HG02870 (cell line): ENCODE results near the gene MTRFR.
"Not testable (repeated sequence)": the region's sequence is repeated elsewhere in the genome, so short reads cannot be mapped to it uniquely, and the experiment has no call there.

Source experiments
- ATAC-seq: cut with Tn5 transposase; IDR thresholded peaks from one replicate; pipeline ENCODE4 v1.9.1; 2021; ENCODE audit warnings: mild to moderate bottlenecking, moderate library complexity; ENCODE audit not compliant: unreplicated experiment

Gene MTRFR

GRCh38 chr12:123248996-123249741 is 15.9 kb downstream of the MTRFR start:
- ATAC-seq = not testable (repeated sequence)

- no peak for ATAC-seq
Measured at GRCh38 chr12:123250471-123251383, 17.5 kb downstream of the MTRFR start.

DNA sequence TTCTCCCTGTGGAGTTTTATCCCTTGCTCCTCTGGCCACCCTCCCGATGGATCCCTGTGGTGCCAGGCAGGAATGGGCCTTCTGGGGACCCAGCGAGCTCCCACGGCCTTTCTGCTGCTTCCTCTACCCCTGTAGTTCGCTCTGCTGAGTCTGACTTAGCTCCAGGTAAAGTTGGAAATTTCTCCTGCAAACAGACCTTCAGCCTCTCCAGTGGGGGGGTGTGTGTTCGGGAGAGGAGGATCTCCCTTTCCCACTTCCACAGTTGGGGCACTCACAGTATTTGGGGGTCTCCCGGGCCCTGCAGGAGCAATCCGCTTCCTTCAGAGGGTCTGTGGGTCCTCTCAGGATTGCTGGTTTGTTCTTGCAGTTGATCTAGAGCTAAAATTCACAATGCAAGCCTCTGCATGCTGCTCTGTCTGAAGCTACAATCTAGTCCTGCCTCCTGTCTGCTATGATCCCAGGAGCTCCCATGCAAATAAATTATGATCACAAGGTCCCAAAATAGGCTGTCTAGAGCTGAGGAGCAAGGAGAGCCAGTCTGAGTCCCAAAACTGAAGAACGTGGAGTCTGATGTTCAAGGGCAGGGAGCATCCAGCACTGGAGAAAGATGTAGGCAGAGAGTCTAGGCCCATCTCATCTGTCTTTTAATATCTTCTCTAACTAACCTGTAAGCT is 18.3 kb downstream of the MTRFR start:
- ATAC-seq = no peak

DNA sequence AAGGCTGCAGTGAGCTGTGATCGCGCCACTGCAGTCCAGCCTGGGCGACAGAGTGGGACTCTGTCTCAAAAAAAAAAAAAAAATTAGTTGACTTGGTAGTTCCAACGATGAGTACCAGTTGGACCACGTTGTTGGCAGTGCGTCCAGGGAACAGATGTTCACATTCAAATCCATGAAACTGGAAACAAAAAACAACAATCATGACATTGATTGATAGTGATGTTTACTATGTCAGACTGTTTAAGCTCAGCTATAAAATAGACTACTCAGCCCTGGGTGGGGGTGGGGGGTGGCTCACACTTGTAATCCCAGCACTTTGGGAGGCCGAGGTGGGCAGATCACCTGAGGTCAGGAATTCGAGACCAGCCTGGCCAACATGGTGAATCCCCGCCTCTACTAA is 19.1 kb downstream of the MTRFR start:
- ATAC-seq = not testable (repeated sequence)

GRCh38 chr12:123253641-123254459 is 20.6 kb downstream of the MTRFR start:
- no peak for ATAC-seq

- no peak for ATAC-seq
Measured at GRCh38 chr12:123254853-123255446, 21.7 kb downstream of the MTRFR start.

DNA sequence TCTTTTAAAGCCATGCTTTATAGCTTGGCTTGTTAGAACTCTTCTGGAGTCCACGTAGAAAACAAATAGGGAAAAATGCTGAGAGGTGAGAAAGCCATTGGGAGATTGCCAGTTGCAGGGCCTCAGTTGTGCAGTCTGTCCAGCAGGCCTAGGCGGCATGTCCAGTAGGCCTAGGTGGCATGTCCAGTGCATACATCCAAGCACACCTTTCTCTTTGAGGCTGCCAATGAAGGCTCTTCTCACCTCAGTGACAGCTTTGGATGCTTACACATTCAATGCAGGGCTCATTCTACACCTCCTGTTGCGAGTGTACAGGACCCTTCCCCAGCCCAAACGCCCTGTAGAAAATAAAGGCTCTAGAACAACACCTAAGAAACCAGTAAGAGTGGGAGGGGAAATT is 25.4 kb downstream of the MTRFR start:
- no peak for ATAC-seq

GRCh38 chr12:123260081-123260480 is 26.8 kb downstream of the MTRFR start:
- no peak for ATAC-seq

DNA sequence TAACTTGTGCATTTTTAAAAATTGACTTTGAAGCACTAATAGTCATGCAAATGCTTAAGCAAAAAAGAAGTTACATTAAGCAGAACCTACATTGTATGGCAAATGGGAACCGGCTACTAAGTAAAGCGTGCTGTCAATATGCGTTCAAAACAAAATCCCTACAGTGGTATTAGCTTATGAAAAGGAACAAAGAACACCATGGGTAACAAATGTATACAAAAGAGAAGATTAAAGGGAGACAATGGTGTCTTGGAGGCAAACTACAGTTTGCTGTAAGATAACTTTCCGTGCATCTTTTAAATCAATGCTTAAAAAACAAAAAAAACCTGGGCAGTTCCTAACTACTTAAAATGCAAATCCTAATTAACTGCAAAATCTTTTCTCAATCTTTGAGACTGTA is 28.0 kb downstream of the MTRFR start:
- no peak for ATAC-seq

GRCh38 chr12:123263196-123263817 is 30.1 kb downstream of the MTRFR start:
- ATAC-seq = no peak

- no peak for ATAC-seq
Measured at GRCh38 chr12:123264642-123265041, 31.4 kb downstream of the MTRFR start.

GRCh38 chr12:123265851-123266678 is 32.8 kb downstream of the MTRFR start:
- ATAC-seq = no peak

- no peak for ATAC-seq
Measured at GRCh38 chr12:123266679-123267277, 33.5 kb downstream of the MTRFR start.

GRCh38 chr12:123267335-123267920 is 34.2 kb downstream of the MTRFR start:
- ATAC-seq = no peak

- no peak for ATAC-seq
Measured at GRCh38 chr12:123267991-123268843, 35.0 kb downstream of the MTRFR start.

DNA sequence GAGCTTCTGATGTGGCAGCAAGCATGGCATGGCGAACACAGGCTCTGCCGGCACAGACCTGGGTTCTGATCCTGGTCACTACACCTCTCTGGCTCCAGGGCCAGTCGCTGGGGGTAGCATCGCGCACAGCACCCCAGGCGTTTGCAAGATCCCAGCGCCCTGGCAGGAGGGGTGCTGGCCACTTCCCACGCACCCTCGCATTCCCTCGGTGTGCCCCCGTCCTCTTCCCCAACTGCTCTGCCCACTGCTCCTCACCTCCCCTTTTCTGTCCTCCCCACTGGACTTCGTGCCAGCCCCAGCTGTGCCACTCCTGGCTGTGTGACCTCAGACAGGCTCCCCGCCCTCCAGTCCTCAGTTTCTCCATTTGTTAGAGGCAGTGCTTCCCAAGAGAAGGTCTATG is 35.6 kb downstream of the MTRFR start:
- ATAC-seq = no peak

DNA sequence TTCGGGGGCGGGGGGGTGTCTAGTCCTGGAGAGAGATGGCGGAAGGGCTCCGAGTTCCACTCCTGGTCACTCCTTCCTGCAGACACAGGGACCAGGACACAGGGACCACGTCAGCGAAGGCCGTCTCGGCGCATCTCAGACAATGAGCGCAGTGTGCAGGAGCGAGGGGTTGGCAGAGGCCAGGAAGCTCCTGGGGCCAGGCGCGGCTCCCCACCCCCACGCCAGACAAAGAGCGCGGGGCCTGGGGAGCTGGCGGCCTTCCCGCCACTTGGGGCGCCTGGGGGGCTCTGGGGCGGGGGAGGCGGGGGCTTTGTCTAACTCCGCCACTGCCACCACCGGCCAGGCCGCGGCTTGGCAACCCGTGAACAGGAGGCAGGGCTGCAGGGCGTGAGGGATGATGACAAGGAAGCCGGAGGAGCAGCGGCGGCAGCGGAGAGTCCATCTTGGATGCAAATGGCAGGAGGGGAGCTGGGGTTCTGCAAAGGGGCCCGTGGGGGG is 36.2 kb downstream of the MTRFR start:
- ATAC-seq = no peak
